Measurements from ENCODE around the gene OGFR. TPM values are rescaled to one million over a fixed set of nuclear protein-coding genes. Genes with fewer than 3 reads are reported as not detected.

The OGFR gene
- 47.2 and 48.9 TPM in 2 replicates for total RNA-seq
- long read RNA-seq, partial matches to known transcripts: 0 of 1 reads
- long read RNA-seq, other reads (novel, unspliced or antisense): 1 of 1 reads

- no peak for DNase-seq (ENCODE audit: extremely low spot score, unreplicated experiment)
- H3K27ac Mint-ChIP-seq (ENCODE audit: unreplicated experiment): peak within 1 kb of the TSS; percentile 81
- no peaks in the 10 kb centered on the region for H3K27me3 Mint-ChIP-seq (ENCODE audit: unreplicated experiment)
- no peak for TF ChIP-seq CTCF (IDR thresholded peaks at IDR 0.05)
- peak within 1 kb of the TSS; percentile 89 for H3K4me3 Mint-ChIP-seq (ENCODE audit: unreplicated experiment)
- H3K4me1 Mint-ChIP-seq (ENCODE audit: unreplicated experiment): peaks cover 23% of the 10 kb centered on the region
- H3K9me3 Mint-ChIP-seq (ENCODE audit: unreplicated experiment): no peaks in the 10 kb centered on the region
- peaks cover 10% of the 10 kb centered on the region for H3K36me3 Mint-ChIP-seq (ENCODE audit: unreplicated experiment)
These were observed at the start of gene OGFR for GRCh38 chr20:62804627-62805154. TSS of gene OGFR (plus strand) at chr20:62804835. CDS start at chr20:62804860, 25 bp downstream.

GRCh38 chr20:62754991-62755356 is 49.7 kb upstream of the OGFR start:
- Mint-ChIP-seq H3K27me3 (ENCODE audit: unreplicated experiment) (peaks cover 27% of the 10 kb centered on the region), H3K4me1 (ENCODE audit: unreplicated experiment) (no peaks in the 10 kb centered on the region), H3K9me3 (ENCODE audit: unreplicated experiment) (no peaks in the 10 kb centered on the region), H3K36me3 (ENCODE audit: unreplicated experiment) (no peaks in the 10 kb centered on the region), H3K4me3 (ENCODE audit: unreplicated experiment) (no peak overlapping the region), H3K27ac (ENCODE audit: unreplicated experiment) (no peak overlapping the region)
- no peak for TF ChIP-seq CTCF (IDR thresholded peaks at IDR 0.05)
- DNase-seq (ENCODE audit: extremely low spot score, unreplicated experiment): no peak

GRCh38 chr20:62755817-62756724 is 48.6 kb upstream of the OGFR start:
- Mint-ChIP-seq H3K4me3 (ENCODE audit: unreplicated experiment) (no peak overlapping the region), H3K27ac (ENCODE audit: unreplicated experiment) (no peak overlapping the region), H3K9me3 (ENCODE audit: unreplicated experiment) (no peaks in the 10 kb centered on the region), H3K4me1 (ENCODE audit: unreplicated experiment) (no peaks in the 10 kb centered on the region), H3K27me3 (ENCODE audit: unreplicated experiment) (peaks cover 26% of the 10 kb centered on the region), H3K36me3 (ENCODE audit: unreplicated experiment) (no peaks in the 10 kb centered on the region)
- no peak for DNase-seq (ENCODE audit: extremely low spot score, unreplicated experiment)
- no peak for TF ChIP-seq CTCF (IDR thresholded peaks at IDR 0.05)

- Mint-ChIP-seq H3K27me3 (ENCODE audit: unreplicated experiment) (peaks cover 24% of the 10 kb centered on the region), H3K4me1 (ENCODE audit: unreplicated experiment) (no peaks in the 10 kb centered on the region), H3K9me3 (ENCODE audit: unreplicated experiment) (no peaks in the 10 kb centered on the region), H3K27ac (ENCODE audit: unreplicated experiment) (no peak overlapping the region), H3K4me3 (ENCODE audit: unreplicated experiment) (no peak overlapping the region), H3K36me3 (ENCODE audit: unreplicated experiment) (no peaks in the 10 kb centered on the region)
- TF ChIP-seq CTCF (IDR thresholded peaks at IDR 0.05): no peak
- DNase-seq (ENCODE audit: extremely low spot score, unreplicated experiment): no peak
These were observed 46.3 kb upstream of the OGFR start for GRCh38 chr20:62758226-62758912.

GRCh38 chr20:62759981-62760431 is 44.6 kb upstream of the OGFR start:
- no peak for TF ChIP-seq CTCF (IDR thresholded peaks at IDR 0.05)
- Mint-ChIP-seq H3K27me3 (ENCODE audit: unreplicated experiment) (peaks cover 25% of the 10 kb centered on the region), H3K27ac (ENCODE audit: unreplicated experiment) (no peak overlapping the region), H3K4me3 (ENCODE audit: unreplicated experiment) (no peak overlapping the region), H3K9me3 (ENCODE audit: unreplicated experiment) (no peaks in the 10 kb centered on the region), H3K4me1 (ENCODE audit: unreplicated experiment) (no peaks in the 10 kb centered on the region), H3K36me3 (ENCODE audit: unreplicated experiment) (no peaks in the 10 kb centered on the region)
- DNase-seq (ENCODE audit: extremely low spot score, unreplicated experiment): no peak
